GM12801 (cell line): ENCODE data around the gene PRKD2.

Source experiments
- TF ChIP-seq, protein P1 (sequence below): IDR thresholded peaks from one replicate; pipeline ENCODE4 v1.5.1; 2011; ENCODE audit warnings: control low read depth; ENCODE audit not compliant: insufficient read length; ENCODE audit errors: extremely low read depth

Gene PRKD2

DNA sequence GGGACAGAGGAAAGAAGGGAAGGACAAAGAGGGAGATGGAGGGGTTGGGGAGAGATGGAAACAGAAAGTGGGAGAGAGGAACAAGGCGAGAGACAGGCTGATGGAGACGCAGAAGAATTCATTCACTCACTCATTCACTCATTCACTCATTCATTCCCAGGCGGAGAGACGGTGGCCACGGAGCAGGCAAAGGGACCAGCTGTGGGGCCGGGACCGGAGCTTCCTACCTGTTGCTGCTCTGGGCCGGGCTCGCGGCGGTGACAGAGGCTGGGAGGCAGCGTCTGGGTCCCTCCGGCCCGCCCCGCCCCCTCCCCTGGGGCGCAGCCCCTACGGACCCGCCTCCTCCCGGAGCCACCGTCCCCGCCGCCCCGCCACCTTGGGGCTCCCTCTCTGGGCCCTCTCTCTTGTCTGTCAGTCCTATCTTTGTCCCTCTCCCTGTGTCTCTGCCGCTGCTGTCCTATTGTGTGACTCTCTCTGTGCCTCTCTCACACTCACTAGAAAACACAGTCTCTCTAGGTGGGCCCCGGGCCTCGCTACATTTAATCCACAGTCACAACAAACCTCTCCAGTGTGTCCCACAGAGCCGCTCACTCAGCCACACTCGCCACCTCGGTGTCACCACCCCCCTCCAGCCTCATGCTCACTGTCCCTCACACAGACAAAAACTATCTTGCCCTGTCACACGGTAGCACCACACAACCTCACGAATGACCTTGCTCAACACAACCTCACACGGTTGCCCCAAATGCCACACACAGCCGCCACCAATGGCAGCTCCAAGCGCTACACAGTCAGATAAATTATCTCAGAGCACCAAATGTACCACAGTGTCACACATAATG, 80.8 kb downstream of the PRKD2 start, which contains the start of gene GNG8:
GNG8 (minus strand) TSS at position 283 of the 842 bp plus-strand sequence. CDS start 1,520 bp downstream, outside the sequence.
- TF ChIP-seq, protein P1, sequence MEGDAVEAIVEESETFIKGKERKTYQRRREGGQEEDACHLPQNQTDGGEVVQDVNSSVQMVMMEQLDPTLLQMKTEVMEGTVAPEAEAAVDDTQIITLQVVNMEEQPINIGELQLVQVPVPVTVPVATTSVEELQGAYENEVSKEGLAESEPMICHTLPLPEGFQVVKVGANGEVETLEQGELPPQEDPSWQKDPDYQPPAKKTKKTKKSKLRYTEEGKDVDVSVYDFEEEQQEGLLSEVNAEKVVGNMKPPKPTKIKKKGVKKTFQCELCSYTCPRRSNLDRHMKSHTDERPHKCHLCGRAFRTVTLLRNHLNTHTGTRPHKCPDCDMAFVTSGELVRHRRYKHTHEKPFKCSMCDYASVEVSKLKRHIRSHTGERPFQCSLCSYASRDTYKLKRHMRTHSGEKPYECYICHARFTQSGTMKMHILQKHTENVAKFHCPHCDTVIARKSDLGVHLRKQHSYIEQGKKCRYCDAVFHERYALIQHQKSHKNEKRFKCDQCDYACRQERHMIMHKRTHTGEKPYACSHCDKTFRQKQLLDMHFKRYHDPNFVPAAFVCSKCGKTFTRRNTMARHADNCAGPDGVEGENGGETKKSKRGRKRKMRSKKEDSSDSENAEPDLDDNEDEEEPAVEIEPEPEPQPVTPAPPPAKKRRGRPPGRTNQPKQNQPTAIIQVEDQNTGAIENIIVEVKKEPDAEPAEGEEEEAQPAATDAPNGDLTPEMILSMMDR = no peak

DNA sequence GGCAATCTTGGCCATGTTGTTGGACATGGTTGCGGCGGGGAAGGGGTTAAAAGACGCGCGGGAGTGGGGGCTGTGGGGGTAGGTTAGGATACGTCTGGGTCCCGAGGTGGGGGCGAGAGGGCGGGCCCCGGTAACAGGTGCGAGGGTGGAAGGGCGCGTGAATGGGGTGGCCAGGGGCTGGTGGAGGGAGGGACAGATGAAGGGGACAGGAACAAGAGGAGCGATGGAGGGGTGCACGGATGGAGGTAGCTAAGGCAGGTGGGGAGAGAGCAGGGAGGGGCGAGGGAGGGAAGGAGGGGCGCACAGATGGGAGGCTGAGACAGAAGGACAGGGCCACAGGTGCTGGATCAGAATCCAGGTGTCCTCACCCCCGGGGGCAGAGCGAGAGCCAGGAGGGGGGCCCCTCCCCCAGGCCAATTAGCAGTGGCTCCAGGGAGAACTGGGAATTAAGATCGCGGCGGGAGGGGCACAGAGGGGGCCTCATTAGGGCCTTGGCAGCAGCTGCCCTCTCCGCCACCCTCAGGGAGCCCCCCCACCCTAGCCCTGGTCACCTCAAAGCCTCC, 82.2 kb downstream of the PRKD2 start:
- TF ChIP-seq, protein P1 = no peak

DNA sequence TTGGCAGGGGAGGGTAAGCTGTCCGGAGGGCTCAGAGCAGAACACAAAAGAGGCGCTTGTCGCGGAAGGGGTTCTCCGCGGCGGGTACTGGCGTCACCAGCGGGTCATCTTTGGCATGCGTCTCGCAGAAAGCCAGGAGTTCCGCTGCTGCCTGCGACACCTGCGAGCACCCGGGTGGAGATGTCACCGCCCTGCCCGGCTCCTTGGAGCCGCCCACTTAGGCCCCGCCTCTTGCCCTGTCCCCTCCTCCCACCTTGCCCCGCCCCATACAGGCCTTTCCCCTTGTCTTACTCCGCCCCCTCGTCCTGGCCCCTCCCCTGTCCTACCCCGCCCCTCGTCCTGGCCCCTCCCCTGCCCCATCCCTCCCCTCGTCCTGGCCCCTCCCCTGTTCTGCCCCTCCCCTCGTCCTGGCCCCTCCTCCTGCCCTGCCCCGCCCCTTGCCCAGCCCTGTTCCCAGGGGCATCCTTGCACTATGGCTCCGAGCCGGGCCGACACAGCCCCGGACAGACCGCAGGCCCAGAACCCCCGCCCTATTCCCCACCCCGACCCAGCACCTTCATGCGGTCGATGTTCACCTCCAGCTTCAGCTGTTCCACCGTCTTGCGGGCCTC, 82.8 kb downstream of the PRKD2 start:
- TF ChIP-seq, protein P1 = no peak

DNA sequence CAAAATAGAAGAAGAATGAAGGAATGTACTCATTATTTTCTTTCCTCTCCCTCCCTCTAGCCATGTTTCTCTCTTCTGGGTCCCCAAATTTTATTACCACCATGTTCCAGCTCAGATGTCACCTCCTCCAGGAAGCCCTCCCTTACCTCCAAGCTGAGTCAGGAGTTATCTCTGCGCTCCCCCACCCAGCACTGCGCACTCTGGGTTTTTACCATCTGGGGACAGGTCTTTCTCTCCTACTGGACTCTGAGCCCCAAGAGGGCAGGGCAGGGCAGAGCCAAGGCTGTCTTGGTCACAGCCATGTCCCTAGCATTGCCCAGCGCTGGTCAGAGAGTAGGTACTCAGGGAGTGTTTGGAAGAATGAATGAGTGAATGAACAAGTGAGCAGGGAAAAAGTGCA, 83.8 kb downstream of the PRKD2 start:
- TF ChIP-seq, protein P1 = no peak

DNA sequence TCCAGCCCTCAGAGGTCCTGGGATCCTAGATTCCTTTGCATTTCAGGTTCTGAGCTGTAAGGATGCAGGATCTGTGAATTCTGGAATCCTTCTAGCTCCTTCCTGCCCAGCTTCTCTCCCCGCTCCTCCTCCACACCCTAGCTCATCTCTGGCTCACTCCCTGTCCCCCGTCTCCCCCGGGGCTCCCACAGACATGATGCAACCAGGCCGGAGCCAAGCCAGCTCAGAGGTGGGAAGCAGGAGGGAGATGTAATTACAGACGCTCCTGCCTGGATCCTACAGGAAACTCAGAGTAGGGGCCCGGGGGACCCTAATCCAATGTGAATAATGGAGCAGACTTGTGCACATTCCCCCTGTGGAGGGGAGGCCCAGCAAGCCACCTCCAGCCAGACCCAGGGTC, 85.4 kb downstream of the PRKD2 start:
- TF ChIP-seq, protein P1 = no peak

DNA sequence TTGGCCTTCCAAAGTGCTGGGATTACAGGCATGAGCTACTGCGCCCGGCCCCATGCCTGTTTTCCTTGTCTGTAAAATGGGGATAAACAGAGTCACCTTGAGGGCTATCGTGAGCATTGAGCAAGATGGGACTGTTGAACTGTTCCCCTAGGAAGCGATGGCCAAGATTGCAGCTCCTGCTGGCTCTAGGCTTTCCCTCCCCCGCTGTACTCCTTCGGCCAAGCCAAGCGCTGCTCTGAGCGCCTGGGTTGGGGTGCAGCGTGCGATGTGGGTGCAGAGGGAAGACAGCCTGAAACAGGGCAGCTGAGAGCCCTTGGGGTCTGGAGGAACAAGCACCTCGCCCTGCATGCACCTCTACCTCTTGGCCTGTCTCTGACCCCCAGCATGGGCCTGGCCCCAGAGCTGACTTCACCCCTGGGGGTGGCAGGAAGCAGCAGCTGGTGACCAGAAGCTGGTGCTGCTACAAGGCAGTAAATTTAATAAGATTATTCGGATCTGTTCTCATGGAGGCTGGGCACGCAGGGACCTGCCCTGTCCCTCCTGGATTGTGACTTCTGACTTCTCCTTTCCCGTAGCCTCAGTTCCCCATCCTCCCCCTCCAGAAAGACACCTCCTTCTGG, 86.2 kb downstream of the PRKD2 start:
- TF ChIP-seq, protein P1 = no peak

DNA sequence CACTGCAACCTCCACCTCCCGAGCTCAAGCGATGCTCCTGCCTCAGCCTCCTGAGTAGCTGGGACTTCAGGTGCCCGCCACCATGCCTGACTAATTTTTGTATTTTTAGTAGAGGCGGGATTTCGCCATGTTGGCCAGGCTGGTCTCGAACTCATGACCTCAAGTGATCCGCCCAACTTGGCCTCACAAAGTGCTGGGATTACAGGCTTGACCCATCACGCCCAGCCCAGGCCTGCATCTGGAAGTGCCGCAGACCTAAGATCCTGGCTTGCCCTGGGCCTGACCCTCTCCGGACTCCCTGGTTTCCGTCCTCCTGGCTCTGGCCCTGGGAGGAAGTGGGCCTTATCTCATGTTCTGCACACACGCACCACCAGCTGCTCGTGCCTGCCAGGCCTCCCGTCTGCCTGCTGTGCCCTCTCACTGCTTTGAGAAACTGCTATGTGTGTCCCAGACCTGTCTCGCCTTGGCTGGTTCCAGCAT, 87.3 kb downstream of the PRKD2 start:
- TF ChIP-seq, protein P1 = no peak
